GM12878 (cell line): ENCODE data around the gene XRCC4. TPM values are rescaled to one million over a fixed set of nuclear protein-coding genes. Genes with fewer than 3 reads are reported as not detected.

Experiments used
- ATAC-seq: fragments of 200-7000 bp; cut with Tn5 transposase; 3 replicates; pipeline ENCODE4 v1.9.1; 2020; ENCODE audit warnings: mild to moderate bottlenecking, moderate library complexity
- BruUV-seq: library from RNA; stranded (reverse); fragments of 400-500 nt; replicated peaks from 2 replicates; lab custom pipeline; 2021; lab: Mats Ljungman, UMichigan
- CTCF ChIA-PET: fragments of 300-600 bp; sonication (Branson Sonifier 250); formaldehyde crosslinking; extraction: SDS; loops from one replicate; lab custom pipeline; 2021; ENCODE audit warnings: inconsistent platforms; lab: Yijun Ruan, JAX
- POLR2A ChIA-PET: fragments of 350-600 bp; formaldehyde crosslinking; extraction: SDS; loops from one replicate; lab custom pipeline; 2021; ENCODE audit warnings: inconsistent platforms; lab: Charles Lee
- RAD21 ChIA-PET: fragments of 300-600 bp; sonication (Branson Sonifier 250); formaldehyde crosslinking; loops from one replicate; lab custom pipeline; 2023; ENCODE audit warnings: antibody characterized with exemption; ENCODE audit not compliant: unreplicated experiment; lab: Charles Lee
- SMC1A ChIA-PET: fragments of 300-600 bp; sonication (Branson Sonifier 250); formaldehyde crosslinking; loops from one replicate; lab custom pipeline; 2023; ENCODE audit not compliant: unreplicated experiment, uncharacterized antibody; lab: Charles Lee
- DNase-seq: peaks from one replicate; pipeline ENCODE4 v3.0.0-alpha.2; 2011; ENCODE audit warnings: low read depth, low spot score
- FAIRE-seq: peaks from 3 replicates; lab custom pipeline; 2011; peaks lifted over from hg19 to GRCh38; lab: Jason Lieb, UNC
- H2AFZ ChIP-seq: 2 replicates; pipeline ENCODE4 v1.6.0; 2011; ENCODE audit warnings: low read depth, low read length, control low read depth; ENCODE audit not compliant: control insufficient read depth
- H3K27ac ChIP-seq: 2 replicates; pipeline ENCODE4 v1.5.1; 2011; ENCODE audit warnings: control low read depth; ENCODE audit not compliant: control insufficient read depth, insufficient read depth
- H3K27me3 ChIP-seq, 2 experiments: replicated peaks in 1 of 2; 2 replicates each; pipeline versions ENCODE4 v1.6.0 to v1.6.1; 2011; ENCODE audit warnings: low read length in 1 of 2; ENCODE audit not compliant: control insufficient read depth in 2 of 2, insufficient read depth in 2 of 2
- H3K36me3 ChIP-seq, 2 experiments: 2 replicates each; pipeline ENCODE4 v1.5.1; 2011; ENCODE audit warnings: low read length in 1 of 2; ENCODE audit not compliant: control insufficient read depth in 2 of 2, insufficient read depth in 2 of 2
- H3K4me1 ChIP-seq: 2 replicates; pipeline ENCODE4 v1.6.1; 2011; ENCODE audit warnings: mild to moderate bottlenecking, low read length, moderate library complexity, mixed read lengths; ENCODE audit not compliant: control insufficient read depth, insufficient read depth
- H3K4me2 ChIP-seq: 2 replicates; pipeline ENCODE4 v1.6.0; 2011; ENCODE audit warnings: control low read depth; ENCODE audit not compliant: control insufficient read depth, insufficient read depth
- H3K4me3 ChIP-seq: fragments of 200-600 bp; sonication (generic); 2 replicates; pipeline ENCODE4 v1.5.1; 2016
- H3K79me2 ChIP-seq: 2 replicates; pipeline ENCODE4 v1.6.0; 2011; ENCODE audit warnings: low read length; ENCODE audit not compliant: control insufficient read depth, insufficient read depth
- H3K9ac ChIP-seq: 2 replicates; pipeline ENCODE4 v1.8.0; 2011; ENCODE audit warnings: low read length, control low read depth, mixed read lengths; ENCODE audit not compliant: control insufficient read depth, insufficient read depth
- H3K9me3 ChIP-seq: replicated peaks from 3 replicates; pipeline ENCODE4 v1.5.1; 2011; ENCODE audit warnings: mild to moderate bottlenecking, low read length; ENCODE audit not compliant: control insufficient read depth, insufficient read depth
- H4K20me1 ChIP-seq: 2 replicates; pipeline ENCODE4 v1.6.0; 2011; ENCODE audit not compliant: control insufficient read depth, insufficient read depth
- ASH2L ChIP-seq: fragments of 300-600, 200-600 bp; sonication (generic); IDR thresholded peaks from 2 replicates; pipeline ENCODE4 v1.6.1; 2017; ENCODE audit warnings: low read depth, mild to moderate bottlenecking, borderline replicate concordance
- BACH1 ChIP-seq: fragments of 450-650 bp; IDR thresholded peaks from 2 replicates; pipeline ENCODE4 v1.6.1; 2017; ENCODE audit warnings: mild to moderate bottlenecking, borderline replicate concordance
- CUX1 ChIP-seq: IDR thresholded peaks from 2 replicates; pipeline ENCODE4 v1.6.1; 2012; ENCODE audit warnings: improper control_type of control experiment, low read depth, low read length; ENCODE audit not compliant: insufficient replicate concordance
- ETV6 ChIP-seq, 2 experiments: fragments of 450-650 bp in 1 of 2; IDR thresholded peaks in 1 of 2; conservative IDR thresholded peaks in 1 of 2; 2 replicates each; pipeline ENCODE4 v1.6.1; 2014; ENCODE audit warnings: antibody characterized with exemption in 1 of 2, borderline replicate concordance in 1 of 2, low read depth in 1 of 2, mild to moderate bottlenecking in 1 of 2, moderate library complexity in 1 of 2
- IRF3 ChIP-seq: fragments of 450-650 bp; IDR thresholded peaks from 2 replicates; pipeline ENCODE4 v1.6.1; 2014; ENCODE audit warnings: mild to moderate bottlenecking
- NFYB ChIP-seq: IDR thresholded peaks from 2 replicates; pipeline ENCODE4 v1.6.1; 2011; ENCODE audit warnings: low read depth, mild to moderate bottlenecking, low read length, improper control_type of control experiment, moderate library complexity; ENCODE audit not compliant: insufficient read depth
- NKRF ChIP-seq: fragments of 450-650 bp; conservative IDR thresholded peaks from 2 replicates; pipeline ENCODE4 v1.6.1; 2017; ENCODE audit warnings: mild to moderate bottlenecking, moderate library complexity
- POLR2AphosphoS2 ChIP-seq: IDR thresholded peaks from 2 replicates; pipeline ENCODE4 v1.6.1; 2011; ENCODE audit warnings: low read depth, mild to moderate bottlenecking, low read length, improper control_type of control experiment, moderate library complexity
- POLR2AphosphoS5 ChIP-seq: IDR thresholded peaks from 2 replicates; pipeline ENCODE4 v1.6.1; 2011; ENCODE audit warnings: mild to moderate bottlenecking, low read length, inconsistent platforms
- RELA ChIP-seq: fragments of 450-650 bp; IDR thresholded peaks from 2 replicates; pipeline ENCODE4 v1.8.0; 2014; ENCODE audit warnings: borderline replicate concordance; ENCODE audit not compliant: partially characterized antibody
- RFX5 ChIP-seq: IDR thresholded peaks from 2 replicates; pipeline ENCODE4 v1.6.1; 2011; ENCODE audit warnings: low read depth, low read length, improper control_type of control experiment
- SMARCA5 ChIP-seq: fragments of 450-650 bp; IDR thresholded peaks from 2 replicates; pipeline ENCODE4 v1.6.1; 2017; ENCODE audit warnings: mild to moderate bottlenecking
- SREBF2 ChIP-seq: IDR thresholded peaks from 2 replicates; pipeline ENCODE4 v1.6.1; 2012; ENCODE audit warnings: mild to moderate bottlenecking, low read length
- STAT1 ChIP-seq: fragments of 450-650 bp; conservative IDR thresholded peaks from 2 replicates; pipeline ENCODE4 v1.6.1; 2014; ENCODE audit warnings: antibody characterized with exemption, mild to moderate bottlenecking
- STAT3 ChIP-seq: IDR thresholded peaks from 2 replicates; pipeline ENCODE4 v1.6.1; 2011; ENCODE audit warnings: low read depth, low read length, improper control_type of control experiment
- ZNF207 ChIP-seq: fragments of 450-650 bp; IDR thresholded peaks from 2 replicates; pipeline ENCODE4 v1.6.1; 2014; ENCODE audit warnings: antibody characterized with exemption, mild to moderate bottlenecking, borderline replicate concordance
- ZZZ3 ChIP-seq: IDR thresholded peaks from 2 replicates; pipeline ENCODE4 v1.6.1; 2011; ENCODE audit warnings: low read depth; ENCODE audit not compliant: control insufficient read depth, insufficient read length
- WGBS: methylation state at CpG from one replicate; pipeline ENCODE4 v1.1.6; 2016; ENCODE audit warnings: low lambda C conversion rate; ENCODE audit not compliant: insufficient replicate concordance, insufficient coverage; ENCODE audit errors: missing lambda C conversion rate; 5-methylcytosine and 5-hydroxymethylcytosine counted together
- in situ Hi-C: fragments of 300-500 bp; cut with MboI; formaldehyde crosslinking; loops from 9 replicates; pipeline ENCODE4 v1.14.3; 2018; ENCODE audit warnings: mixed read lengths
- intact Hi-C: fragments of 100-400 bp; cut with micrococcal nuclease; formaldehyde crosslinking; loops from one replicate; pipeline ENCODE4 v1.14.2; 2022; ENCODE audit not compliant: unreplicated experiment
- polyA plus RNA-seq, 11 experiments: library from polyadenylated mRNA; depleted of rRNA in 4 of 11; unstranded in 6 of 11; stranded (reverse) in 5 of 11; fragments of >200 nt; fragmentation: Nextera tagmentation in 4 of 11; fragmentation: Illumina TruSeq in 1 of 11; extraction: Ambion mirVana in 4 of 11; extraction: Trizol in 1 of 11; gene quantifications; 1 replicate in 1 of 11; 2 replicates in 10 of 11; pipeline versions ENCODE4 v1.2.1 to v1.2.3, GENCODE V29; 2011 to 2016; ENCODE audit warnings: inconsistent platforms in 2 of 11, missing spikeins in 2 of 11, low read depth in 1 of 11
- total RNA-seq, 4 experiments: library from RNA; depleted of rRNA in 3 of 4; stranded (reverse); fragments of >200 nt in 3 of 4; fragmentation: Illumina TruSeq in 1 of 4; extraction: Trizol in 1 of 4; gene quantifications; 2 replicates each; pipeline versions ENCODE4 v1.2.1 to v1.2.3, GENCODE V29; 2013 to 2021

Gene XRCC4
- total and polyA plus RNA-seq, 10 of the 15 experiments (the other 5 are each of a cell fraction or from before 2014, with no cell fraction given): 12.1 to 53.6 (median 25.8) TPM

- ChIA-PET RAD21 (no interaction called here), CTCF (no interaction called here), POLR2A (no interaction called here), SMC1A (no interaction called here)
- intact Hi-C loops: no loop called here
- Histone ChIP-seq H3K4me2 (no peak overlapping the region), H3K36me3 (no peaks in the 10 kb centered on the region), H2AFZ (no peak overlapping the region), H3K4me1 (no peaks in the 10 kb centered on the region), H3K9me3 (no peaks in the 10 kb centered on the region), H3K27me3 (no peaks in the 10 kb centered on the region), H3K9ac (no peak overlapping the region), H3K79me2 (no peaks in the 10 kb centered on the region), H4K20me1 (no peaks in the 10 kb centered on the region), H3K4me3 (no peak overlapping the region), H3K27ac (no peak overlapping the region)
- DNase-seq (no peak), ATAC-seq (no peak), FAIRE-seq (no peak)
- WGBS: 74% methylated on average over 2 of the region's 2 CpGs
- in situ Hi-C loops: no loop called here
- TF ChIP-seq SREBF2 (no peak), SMARCA5 (no peak), IRF3 (no peak), STAT1 (no peak), CUX1 (no peak), ZNF207 (no peak), ZZZ3 (no peak), ASH2L (no peak), ETV6 (conservative IDR thresholded peaks at IDR 0.05 in 1 of 2, IDR thresholded peaks at IDR 0.05 in 1 of 2; ENCODE audit: borderline replicate concordance in 1 of 2, low read depth in 1 of 2) (no peak), POLR2AphosphoS5 (no peak), STAT3 (no peak), RELA (no peak), POLR2AphosphoS2 (no peak), NFYB (no peak), RFX5 (no peak), NKRF (no peak), BACH1 (no peak)
- BruUV-seq: no TSS peak
Measured at GRCh38 chr5:83256091-83256780, 178.9 kb downstream of the XRCC4 start.
